ENCODE results near the gene ANO4.

Gene ANO4

GRCh38 chr12:100936661-100937060 lies 142.1 kb downstream of the ANO4 start:
- no peak overlapping the region for H3K27ac ChIP-seq (ENCODE audit: extremely low read depth, low read depth, low read length)
- H3K4me1 ChIP-seq (ENCODE audit: control insufficient read depth, insufficient read depth, low read length): no peaks in the 10 kb centered on the region
- TF ChIP-seq ZNF114 (tag by site-specific recombination; IDR thresholded peaks at IDR 0.05) (no peak), MEIS1 (CRISPR knock-in tag; IDR thresholded peaks at IDR 0.05; ENCODE audit: borderline replicate concordance) (no peak), FEZF1 (tag by site-specific recombination; IDR thresholded peaks at IDR 0.05) (no peak), ZNF211 (tag by site-specific recombination; IDR thresholded peaks at IDR 0.05; ENCODE audit: low read depth) (no peak), ZNF473 (tag by site-specific recombination; IDR thresholded peaks at IDR 0.05) (no peak), HOXD13 (CRISPR knock-in tag; IDR thresholded peaks at IDR 0.05; ENCODE audit: borderline replicate concordance) (no peak), MZF1 (tag by site-specific recombination; IDR thresholded peaks at IDR 0.05; ENCODE audit: borderline replicate concordance) (no peak), GLI2 (tag by site-specific recombination; IDR thresholded peaks at IDR 0.05; ENCODE audit: borderline replicate concordance, low read depth) (no peak), ZNF140 (tag by site-specific recombination; IDR thresholded peaks at IDR 0.05) (no peak), ZFP37 (tag by site-specific recombination; IDR thresholded peaks at IDR 0.05) (no peak), ZNF26 (tag by site-specific recombination; IDR thresholded peaks at IDR 0.05) (no peak), ZNF24 (tag by site-specific recombination; IDR thresholded peaks at IDR 0.05) (no peak), ZNF48 (tag by site-specific recombination; IDR thresholded peaks at IDR 0.05) (no peak), ZNF18 (tag by site-specific recombination; IDR thresholded peaks at IDR 0.05) (no peak), ZNF488 (tag by site-specific recombination; IDR thresholded peaks at IDR 0.05) (no peak), ZNF530 (tag by site-specific recombination; IDR thresholded peaks at IDR 0.05; ENCODE audit: low read depth) (no peak), TCF7L2 (IDR thresholded peaks at IDR 0.05; ENCODE audit: borderline replicate concordance, low read depth, low read length) (no peak)
- ChIA-PET POLR2A (no interaction called here), CTCF (interaction anchor here (1.5 kb wide), 1 partner anchor 10 kb away, joined by 6 read pairs; no protein-coding TSS in a partner anchor)
- no peaks in the 10 kb centered on the region for H3K36me3 ChIP-seq (ENCODE audit: control insufficient read depth in 2 of 2, insufficient read depth in 1 of 2, low read length in 2 of 2)
- no peaks in the 10 kb centered on the region for H3K9me3 ChIP-seq (ENCODE audit: control insufficient read depth, insufficient read depth, low read depth, low read length)
- no peak overlapping the region for H3K4me3 ChIP-seq (ENCODE audit: low read depth, low read length)

GRCh38 chr12:100940503-100940902 lies 145.9 kb downstream of the ANO4 start:
- TF ChIP-seq RBAK (tag by site-specific recombination; IDR thresholded peaks at IDR 0.05) (no peak), ZNF488 (tag by site-specific recombination; IDR thresholded peaks at IDR 0.05) (no peak)
- Histone ChIP-seq H3K4me3 (ENCODE audit: low read depth, low read length) (no peak overlapping the region), H3K9me3 (ENCODE audit: control insufficient read depth, insufficient read depth, low read depth, low read length) (no peaks in the 10 kb centered on the region), H3K36me3 (ENCODE audit: control insufficient read depth in 2 of 2, insufficient read depth in 1 of 2, low read length in 2 of 2) (no peaks in the 10 kb centered on the region), H3K27ac (ENCODE audit: extremely low read depth, low read depth, low read length) (no peak overlapping the region), H3K4me1 (ENCODE audit: control insufficient read depth, insufficient read depth, low read length) (no peaks in the 10 kb centered on the region)
- CTCF ChIA-PET: no interaction called here
- POLR2A ChIA-PET: no interaction called here

All from HEK293 (cell line).